Central memory CD4-positive, alpha-beta T cell (primary cell): ENCODE data around the gene SORCS1.

Experiments used
- DNase-seq: peaks from one replicate; pipeline ENCODE4 v3.0.0; 2022

SORCS1 gene

GRCh38 chr10:107104026-107104652 lies 60.4 kb downstream of the SORCS1 start:
- DNase-seq: no peak

- DNase-seq: no peak
Measured at GRCh38 chr10:107103174-107104025, 61.1 kb downstream of the SORCS1 start.

GRCh38 chr10:107098326-107098725 lies 66.2 kb downstream of the SORCS1 start:
- no peak for DNase-seq

GRCh38 chr10:107094824-107095522 lies 69.5 kb downstream of the SORCS1 start:
- no peak for DNase-seq

- no peak for DNase-seq
Measured at GRCh38 chr10:107092321-107092720, 72.2 kb downstream of the SORCS1 start.

DNA sequence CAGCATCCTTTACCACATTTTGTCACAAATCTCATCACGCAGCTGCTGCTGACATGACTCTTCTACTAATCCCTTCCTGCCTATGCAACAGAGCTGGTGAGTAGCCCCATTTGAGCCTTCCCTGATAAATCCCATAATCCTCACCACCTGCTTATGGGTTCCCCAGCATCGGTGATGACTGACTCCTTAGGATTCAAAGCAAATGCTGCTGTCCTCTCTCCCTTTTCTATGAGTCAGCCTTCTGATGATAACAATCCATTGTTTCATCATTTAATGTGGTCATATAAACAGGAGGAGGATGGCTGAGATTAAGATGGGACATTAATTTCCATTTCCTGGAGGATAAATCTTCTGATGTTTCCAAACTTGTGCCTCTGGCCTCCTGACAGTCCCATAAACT lies 73.4 kb downstream of the SORCS1 start:
- no peak for DNase-seq

DNA sequence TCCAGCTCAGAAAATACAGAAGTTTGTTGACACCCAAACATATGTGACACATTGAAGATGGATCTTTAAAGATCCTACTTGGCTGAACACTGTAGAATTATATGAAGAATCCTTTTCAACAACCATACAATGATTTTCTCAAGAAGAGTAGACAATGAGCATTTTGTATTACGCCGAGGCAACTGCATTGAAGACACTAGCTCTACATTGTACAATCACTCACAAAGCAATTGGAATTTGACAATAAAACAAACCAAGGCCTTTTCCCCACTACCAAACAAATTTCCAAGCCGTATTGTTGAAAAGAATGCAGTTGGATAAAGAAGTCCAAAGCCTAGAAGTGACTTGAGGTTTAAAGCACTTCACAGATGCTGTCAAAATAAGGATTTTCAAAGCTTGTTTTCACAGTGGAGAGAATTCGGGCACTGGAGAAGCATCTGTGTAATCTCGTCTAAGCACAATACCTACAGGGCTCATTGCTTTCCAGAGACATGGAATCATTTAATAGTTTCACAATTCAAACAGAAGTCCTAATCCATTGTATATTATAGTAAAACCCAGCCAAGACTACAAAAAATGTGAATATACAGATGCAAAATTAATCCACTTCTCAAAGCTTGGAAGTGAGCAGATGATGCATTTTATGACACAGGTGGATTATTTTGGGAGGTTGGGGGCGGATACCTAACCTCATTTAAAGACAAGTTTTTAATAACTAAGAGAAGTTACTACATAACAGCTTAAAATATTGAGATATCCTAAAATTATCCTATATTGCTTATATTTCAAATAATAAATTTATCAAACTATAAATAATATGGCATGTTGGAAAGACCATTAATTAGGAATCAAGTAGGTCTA lies 78.6 kb downstream of the SORCS1 start:
- DNase-seq: no peak

DNA sequence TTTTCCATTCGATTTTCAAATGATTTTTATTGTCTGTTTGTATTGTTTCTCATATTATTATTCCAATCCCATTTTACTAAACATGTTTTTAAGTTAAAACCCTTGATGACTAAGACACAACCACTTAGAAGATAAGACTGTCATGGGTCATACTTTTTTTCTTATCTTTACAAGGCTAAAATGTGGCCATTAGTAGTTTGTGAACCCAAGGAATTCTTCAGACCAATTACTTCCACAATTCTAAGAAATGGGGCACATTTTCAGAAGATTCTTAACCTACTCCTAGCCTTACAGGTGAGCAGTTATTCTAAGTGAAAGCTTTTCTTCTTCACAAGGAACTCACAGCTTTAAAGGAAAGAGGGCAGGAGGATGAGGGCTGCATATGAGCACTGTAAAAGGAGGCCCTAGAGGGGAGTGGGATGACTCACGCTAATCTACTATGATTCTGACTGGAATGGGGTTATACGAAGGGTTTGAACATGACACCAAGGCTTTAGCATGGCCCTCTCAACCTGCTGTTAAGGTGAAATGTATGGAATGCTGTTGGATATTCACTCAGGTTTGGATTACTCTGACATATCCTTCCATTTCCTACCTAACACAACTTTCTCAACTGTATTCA lies 81.0 kb downstream of the SORCS1 start:
- DNase-seq: no peak

- DNase-seq: no peak
Measured at GRCh38 chr10:107081644-107082043, 82.9 kb downstream of the SORCS1 start.

DNA sequence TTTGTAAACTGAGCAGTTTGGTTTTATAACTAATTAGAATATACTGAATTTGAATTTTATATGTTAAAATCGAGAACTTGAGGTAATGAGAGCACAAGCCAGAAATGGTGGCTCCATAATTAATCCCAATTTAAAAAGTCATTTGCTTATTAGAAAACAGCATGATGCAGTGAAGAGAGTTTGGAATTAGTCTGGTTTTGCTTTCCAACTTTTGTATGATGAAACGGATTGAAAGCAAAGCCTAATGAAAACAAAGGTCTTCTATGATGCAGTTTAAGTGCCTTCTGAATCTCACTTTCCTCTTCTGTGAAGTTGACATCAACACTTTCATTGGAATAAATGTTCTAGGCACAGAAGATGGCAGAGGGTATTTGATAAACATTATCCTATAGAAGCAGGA lies 89.4 kb downstream of the SORCS1 start:
- no peak for DNase-seq

GRCh38 chr10:107072786-107073185 lies 91.7 kb downstream of the SORCS1 start:
- DNase-seq: no peak

- DNase-seq: no peak
Measured at GRCh38 chr10:107072028-107072427, 92.5 kb downstream of the SORCS1 start.

DNA sequence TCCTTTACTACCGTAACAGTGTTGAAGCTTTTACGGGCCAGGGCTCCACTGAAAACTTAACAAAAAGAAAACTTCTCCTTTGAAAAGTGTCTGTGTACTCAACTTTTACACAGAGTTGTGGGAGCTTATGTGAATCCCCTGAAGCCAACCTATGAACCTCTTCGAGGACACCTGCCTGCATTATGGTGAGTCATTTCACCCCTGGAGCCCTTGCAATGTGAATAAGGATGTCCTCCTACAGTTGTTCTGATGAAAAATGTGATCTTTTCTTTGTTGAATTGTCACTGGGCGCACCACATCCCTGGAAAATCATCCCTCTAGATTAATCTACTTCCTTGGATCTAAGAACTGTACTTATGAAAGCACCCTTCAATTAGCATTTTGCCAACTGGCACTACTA lies 93.2 kb downstream of the SORCS1 start:
- DNase-seq: no peak

- DNase-seq: no peak
Measured at GRCh38 chr10:107067843-107068242, 96.7 kb downstream of the SORCS1 start.

GRCh38 chr10:107064075-107064474 lies 100.4 kb downstream of the SORCS1 start:
- DNase-seq: no peak

- no peak for DNase-seq
Measured at GRCh38 chr10:107059872-107060271, 104.6 kb downstream of the SORCS1 start.

DNA sequence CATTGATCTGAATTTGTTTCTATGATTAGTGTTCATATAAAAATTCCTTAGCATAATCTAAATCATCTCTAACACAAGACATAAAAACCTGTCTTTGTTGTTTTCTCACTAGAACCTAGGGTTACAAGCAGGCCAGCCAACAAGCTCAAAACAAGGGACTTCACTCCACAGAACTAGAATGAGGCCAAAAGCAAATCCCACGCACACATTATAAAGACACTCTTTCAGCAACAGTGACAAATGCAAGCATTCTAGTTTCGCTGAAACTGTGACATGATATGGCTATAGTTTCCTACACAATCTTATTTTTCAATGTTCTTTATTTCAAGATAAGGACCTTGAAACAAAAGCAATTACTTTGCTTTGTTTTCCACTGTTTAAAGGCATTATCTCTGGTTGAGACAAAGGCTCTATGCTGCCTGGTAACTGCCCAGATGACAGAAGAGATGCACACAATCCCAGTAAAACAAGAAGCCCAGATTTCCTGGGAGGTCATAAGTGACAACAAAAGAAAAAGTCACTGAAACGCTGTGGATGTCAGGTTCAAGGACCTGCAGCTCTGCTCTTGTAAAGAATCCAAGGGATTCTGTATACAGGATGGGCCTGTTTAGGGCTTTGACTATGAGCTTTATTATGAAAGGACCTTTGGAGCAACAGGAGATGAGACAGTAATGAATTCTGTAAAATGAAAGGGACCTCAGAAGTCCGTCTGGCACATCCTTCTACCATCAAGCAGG lies 105.3 kb downstream of the SORCS1 start:
- no peak for DNase-seq

DNA sequence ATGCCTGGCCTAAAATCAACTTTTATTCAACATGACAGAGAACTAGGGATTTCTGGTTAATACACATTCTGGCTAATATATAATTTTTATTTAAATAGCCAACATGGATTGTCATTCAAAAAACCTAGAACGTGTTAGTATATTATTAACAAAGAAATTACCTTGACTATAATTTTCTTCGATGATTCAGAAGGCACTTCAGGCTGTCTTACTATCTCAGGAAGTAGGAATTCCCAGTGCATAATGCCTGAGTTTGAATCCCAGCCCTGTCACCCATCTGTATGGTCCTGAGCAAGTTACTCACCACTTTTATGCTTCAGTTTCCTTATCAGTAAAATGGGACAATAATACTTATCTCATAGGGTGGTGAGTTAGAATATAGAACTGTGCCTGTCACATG lies 106.2 kb downstream of the SORCS1 start:
- DNase-seq: no peak

GRCh38 chr10:107056182-107056581 lies 108.3 kb downstream of the SORCS1 start:
- no peak for DNase-seq

DNA sequence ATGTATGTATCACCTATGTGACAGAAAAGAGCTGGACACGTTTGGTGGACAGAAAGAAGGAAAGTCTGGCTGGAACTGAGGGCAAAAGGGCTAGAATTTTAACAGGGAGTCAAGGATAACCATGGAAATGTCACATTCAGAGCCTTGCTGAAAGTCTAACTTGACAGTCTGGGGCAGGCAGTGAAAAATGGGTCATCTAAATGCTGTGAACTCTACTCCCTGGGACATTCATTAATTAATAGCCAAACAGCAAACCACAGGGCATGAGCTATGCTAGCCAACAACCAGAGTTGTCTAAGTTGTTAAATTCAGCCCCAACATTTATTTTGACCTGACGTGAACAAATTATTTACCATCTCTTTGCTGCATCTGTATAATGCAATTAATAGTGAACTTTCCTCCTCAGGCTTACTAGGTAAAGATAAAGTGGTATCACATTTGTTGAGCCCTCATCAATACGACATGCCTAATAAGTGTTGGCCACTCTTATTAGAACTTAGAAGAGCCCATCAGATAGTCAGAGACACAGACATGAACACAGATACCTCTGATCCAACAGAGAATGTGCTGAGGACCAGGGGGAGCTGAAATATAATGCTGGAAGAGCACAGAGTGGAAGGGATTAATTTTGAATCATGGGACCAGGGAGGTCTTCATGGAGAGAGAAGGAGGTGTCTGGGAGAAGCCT lies 109.9 kb downstream of the SORCS1 start:
- DNase-seq: no peak

DNA sequence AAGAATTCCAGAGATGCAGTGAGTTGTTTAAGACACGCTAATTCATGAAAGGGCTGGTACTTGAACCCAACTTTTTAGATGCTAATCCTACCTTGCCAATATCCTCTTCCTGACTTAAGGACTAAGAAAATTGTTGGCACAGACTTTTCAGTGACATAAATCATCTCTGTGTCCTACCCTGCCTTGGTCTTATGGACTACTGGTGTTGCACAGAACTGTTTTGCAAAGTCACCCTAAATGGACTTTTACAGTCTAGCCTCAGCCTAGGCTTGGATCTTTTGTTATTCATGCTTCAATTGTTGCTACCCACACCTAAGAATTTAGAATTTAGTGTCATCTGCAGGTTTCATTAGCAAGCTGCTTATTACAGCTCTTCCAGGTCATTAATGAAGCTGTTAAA lies 112.7 kb downstream of the SORCS1 start:
- DNase-seq: no peak
